ENCODE data around the gene SRD5A2.

DNA sequence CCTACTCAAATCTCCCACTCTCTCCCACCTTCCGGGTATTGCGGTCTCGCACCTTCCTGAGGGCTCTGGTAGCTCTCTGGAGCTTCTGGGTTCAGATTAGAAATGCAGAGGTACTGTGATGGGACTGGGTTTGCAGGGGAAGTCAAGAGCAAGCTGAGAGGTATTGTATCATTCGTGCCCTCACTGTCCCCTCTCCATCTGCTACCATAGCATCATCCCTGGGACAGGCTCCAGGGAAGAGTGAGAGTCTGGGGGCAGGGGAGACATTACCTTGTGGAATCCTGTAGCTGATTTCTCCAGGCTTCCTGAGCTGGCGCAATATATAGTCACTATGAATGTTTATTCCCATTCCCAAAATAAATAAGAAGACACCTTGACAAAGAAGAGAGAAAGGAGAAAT is 49.6 kb downstream of the SRD5A2 start:
- TF ChIP-seq JUN (IDR thresholded peaks at IDR 0.05; ENCODE audit: low read depth, low read length) (no peak), POLR2A (IDR thresholded peaks at IDR 0.05; ENCODE audit: control extremely low read depth in 1 of 2, low read depth in 2 of 2, low read length in 2 of 2) (no peak), RFX5 (IDR thresholded peaks at IDR 0.05; ENCODE audit: borderline replicate concordance, low read depth, low read length) (no peak), GABPA (IDR thresholded peaks at IDR 0.05; ENCODE audit: borderline replicate concordance, insufficient read depth, low read length) (no peak), RAD21 (IDR thresholded peaks at IDR 0.05 in 1 of 2, conservative IDR thresholded peaks at IDR 0.05 in 1 of 2; ENCODE audit: low read depth in 2 of 2, low read length in 2 of 2) (no peak), ZNF274 (IDR thresholded peaks at IDR 0.05; ENCODE audit: borderline replicate concordance, extremely low read depth, low read length) (no peak), BRCA1 (IDR thresholded peaks at IDR 0.05; ENCODE audit: low read depth, low read length) (no peak), EZH2 (IDR thresholded peaks at IDR 0.05; ENCODE audit: low read depth, low read length, severe bottlenecking) (no peak)
- TF ChIP-seq, protein P1, sequence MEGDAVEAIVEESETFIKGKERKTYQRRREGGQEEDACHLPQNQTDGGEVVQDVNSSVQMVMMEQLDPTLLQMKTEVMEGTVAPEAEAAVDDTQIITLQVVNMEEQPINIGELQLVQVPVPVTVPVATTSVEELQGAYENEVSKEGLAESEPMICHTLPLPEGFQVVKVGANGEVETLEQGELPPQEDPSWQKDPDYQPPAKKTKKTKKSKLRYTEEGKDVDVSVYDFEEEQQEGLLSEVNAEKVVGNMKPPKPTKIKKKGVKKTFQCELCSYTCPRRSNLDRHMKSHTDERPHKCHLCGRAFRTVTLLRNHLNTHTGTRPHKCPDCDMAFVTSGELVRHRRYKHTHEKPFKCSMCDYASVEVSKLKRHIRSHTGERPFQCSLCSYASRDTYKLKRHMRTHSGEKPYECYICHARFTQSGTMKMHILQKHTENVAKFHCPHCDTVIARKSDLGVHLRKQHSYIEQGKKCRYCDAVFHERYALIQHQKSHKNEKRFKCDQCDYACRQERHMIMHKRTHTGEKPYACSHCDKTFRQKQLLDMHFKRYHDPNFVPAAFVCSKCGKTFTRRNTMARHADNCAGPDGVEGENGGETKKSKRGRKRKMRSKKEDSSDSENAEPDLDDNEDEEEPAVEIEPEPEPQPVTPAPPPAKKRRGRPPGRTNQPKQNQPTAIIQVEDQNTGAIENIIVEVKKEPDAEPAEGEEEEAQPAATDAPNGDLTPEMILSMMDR (IDR thresholded peaks at IDR 0.05; ENCODE audit: control extremely low read depth in 1 of 3, insufficient read depth in 1 of 3, low read depth in 1 of 3, low read length in 3 of 3): no peak

All from H1 (cell line).